DMS 273 (cell line): Measurements from ENCODE around the gene DMPK.
A peak's percentile ranks its signal among the peaks of the same experiment; 100 is the strongest.
"Not testable (repeated sequence)": the region's sequence is repeated elsewhere in the genome, so short reads cannot be mapped to it uniquely, and the experiment has no call there.

Experiments used
- DNase-seq: peaks from one replicate; lab custom pipeline; 2025; ENCODE audit not compliant: unreplicated experiment; lab: John Stamatoyannopoulos, UW

DMPK gene

DNA sequence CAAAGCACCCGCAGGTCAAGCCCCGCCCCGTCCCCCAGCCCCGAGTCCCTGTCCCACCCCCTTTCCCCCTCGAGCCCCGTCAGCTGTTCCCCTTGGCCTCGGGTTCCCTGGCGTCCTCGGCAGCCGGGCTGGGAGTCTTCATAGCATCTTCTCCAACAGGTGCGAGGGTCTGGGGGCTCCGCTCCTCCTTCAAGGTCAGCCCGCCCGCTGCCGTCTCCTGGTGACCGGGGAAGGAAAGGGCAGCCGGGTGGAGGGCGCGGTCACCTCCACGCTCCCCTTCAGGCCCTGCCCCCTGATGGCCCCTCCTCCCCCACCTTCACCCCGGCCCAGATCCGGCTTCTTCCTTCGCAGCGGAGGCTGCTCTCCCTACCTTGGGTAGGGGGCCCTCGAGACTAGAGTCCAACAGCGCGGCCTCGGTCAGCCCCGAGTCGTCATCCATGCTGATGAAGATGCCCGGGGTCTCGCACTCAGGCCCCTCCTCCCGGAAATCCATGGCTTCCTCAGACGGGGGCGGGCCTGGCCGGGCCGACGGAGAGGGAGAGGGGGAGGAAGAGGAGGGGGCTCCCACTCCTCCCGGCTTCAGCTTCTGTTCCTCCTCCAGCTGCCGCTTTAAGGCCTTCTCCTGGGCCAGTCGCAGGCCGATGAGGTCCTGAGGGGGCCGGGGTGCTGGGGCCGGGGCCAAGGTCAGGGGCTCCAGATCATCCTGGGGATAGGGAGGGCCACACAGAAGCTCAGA, 33.4 kb upstream of the DMPK start:
- DNase-seq, result no peak

GRCh38 chr19:45814851-45815480, 32.7 kb upstream of the DMPK start, which contains the start of gene RSPH6A:
RSPH6A (minus strand) TSS chr19:45815308; CDS start chr19:45815176, 132 bp downstream.
- peak; percentile 38 for DNase-seq

DNA sequence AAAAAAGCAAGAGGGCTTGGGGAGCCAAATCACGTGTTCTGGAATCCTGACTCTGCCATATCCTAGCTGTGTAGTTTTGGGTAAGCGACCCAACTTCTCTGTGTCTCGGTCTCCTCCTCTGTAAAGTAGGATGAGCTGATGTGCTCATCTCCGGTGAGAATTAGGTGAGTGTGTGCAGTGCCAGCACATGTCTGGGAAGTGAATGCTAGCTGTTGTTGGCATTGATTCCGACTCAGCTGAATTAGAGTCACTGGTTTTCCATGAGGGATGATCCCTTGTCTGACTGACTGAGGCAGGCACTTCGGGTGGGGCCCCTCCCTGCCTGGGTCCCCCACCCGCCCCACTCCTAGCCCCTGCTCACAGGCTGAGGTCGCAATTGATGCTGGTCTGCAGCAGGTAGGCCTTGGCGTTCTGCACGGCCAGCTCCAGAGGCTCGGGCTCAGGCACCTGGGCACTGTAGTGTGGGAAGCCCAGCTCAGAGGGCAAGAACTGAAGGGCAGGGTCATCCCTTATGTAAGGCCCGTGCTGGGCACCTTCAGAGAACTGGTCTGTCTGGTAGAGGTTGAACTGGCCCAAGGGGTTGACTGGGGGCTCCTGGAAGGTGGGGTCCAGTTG, 32.0 kb upstream of the DMPK start:
- no peak for DNase-seq

GRCh38 chr19:45812297-45812696, 30.0 kb upstream of the DMPK start:
- no peak for DNase-seq

- DNase-seq, result peak; percentile 96
These were observed 27.4 kb upstream of the DMPK start for GRCh38 chr19:45809643-45810159.

- no peak for DNase-seq
These were observed 23.4 kb upstream of the DMPK start for GRCh38 chr19:45805719-45806118.

GRCh38 chr19:45804959-45805230, 22.6 kb upstream of the DMPK start:
- no peak for DNase-seq

- DNase-seq, result no peak
These were observed 22.1 kb upstream of the DMPK start for GRCh38 chr19:45804140-45804958.

- no peak for DNase-seq
These were observed 19.4 kb upstream of the DMPK start for GRCh38 chr19:45801603-45802175.

- no peak for DNase-seq
These were observed 17.8 kb upstream of the DMPK start for GRCh38 chr19:45800070-45800553.

GRCh38 chr19:45799541-45799940, 17.3 kb upstream of the DMPK start:
- not testable (repeated sequence) for DNase-seq

DNA sequence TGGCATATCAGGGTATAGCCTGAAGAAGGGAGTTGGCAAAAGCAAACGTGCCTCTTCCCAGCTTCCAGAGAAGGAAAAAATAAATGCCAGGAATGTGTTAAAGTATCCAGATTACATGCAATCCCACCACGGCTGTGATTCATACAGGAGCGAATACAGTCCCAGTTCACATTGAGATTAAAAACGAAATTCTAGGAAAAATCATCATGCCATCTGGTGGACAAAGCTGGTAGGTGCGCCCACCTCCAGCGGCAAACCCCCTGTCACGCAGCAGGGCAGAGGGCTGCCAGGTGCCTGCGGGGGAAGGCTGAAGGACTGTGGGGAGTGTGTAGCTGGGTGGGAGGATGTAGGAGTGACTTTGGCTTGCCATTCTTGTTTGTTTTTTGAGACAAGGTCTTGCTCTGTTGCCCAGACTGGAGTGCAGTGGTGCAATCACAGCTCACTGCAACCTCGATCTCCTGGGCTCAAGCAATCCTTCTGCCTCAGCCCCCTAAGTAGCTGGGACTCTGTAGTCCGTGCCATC, 16.8 kb upstream of the DMPK start:
- DNase-seq, result peak; percentile 84

GRCh38 chr19:45794627-45795026, 12.3 kb upstream of the DMPK start:
- DNase-seq, result no peak

GRCh38 chr19:45793876-45794275, 11.6 kb upstream of the DMPK start:
- DNase-seq, result no peak

DNA sequence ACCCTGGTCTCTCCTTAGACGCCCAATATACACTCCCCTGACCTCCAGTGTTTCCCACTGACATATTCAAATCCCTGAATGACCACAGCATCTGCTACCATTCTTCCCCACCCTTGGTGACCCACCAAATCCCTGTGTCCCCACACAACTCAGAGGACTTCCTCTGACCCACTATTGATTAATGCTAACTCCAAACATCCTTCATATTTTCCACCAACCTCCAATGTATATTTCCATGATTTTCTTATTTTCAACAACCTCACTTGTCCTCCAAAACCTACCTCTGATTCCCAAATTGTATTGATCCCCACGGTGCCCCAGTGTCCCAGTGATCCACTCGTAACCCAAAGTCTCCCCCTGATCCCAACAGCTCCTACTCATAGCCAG, 10.9 kb upstream of the DMPK start:
- DNase-seq, result no peak

- peak; percentile 100 for DNase-seq
These were observed 10.3 kb upstream of the DMPK start, which contains the start of gene DMWD for GRCh38 chr19:45792470-45793177. DMWD (minus strand) TSS chr19:45792845; CDS start chr19:45792756, 89 bp downstream.

DNA sequence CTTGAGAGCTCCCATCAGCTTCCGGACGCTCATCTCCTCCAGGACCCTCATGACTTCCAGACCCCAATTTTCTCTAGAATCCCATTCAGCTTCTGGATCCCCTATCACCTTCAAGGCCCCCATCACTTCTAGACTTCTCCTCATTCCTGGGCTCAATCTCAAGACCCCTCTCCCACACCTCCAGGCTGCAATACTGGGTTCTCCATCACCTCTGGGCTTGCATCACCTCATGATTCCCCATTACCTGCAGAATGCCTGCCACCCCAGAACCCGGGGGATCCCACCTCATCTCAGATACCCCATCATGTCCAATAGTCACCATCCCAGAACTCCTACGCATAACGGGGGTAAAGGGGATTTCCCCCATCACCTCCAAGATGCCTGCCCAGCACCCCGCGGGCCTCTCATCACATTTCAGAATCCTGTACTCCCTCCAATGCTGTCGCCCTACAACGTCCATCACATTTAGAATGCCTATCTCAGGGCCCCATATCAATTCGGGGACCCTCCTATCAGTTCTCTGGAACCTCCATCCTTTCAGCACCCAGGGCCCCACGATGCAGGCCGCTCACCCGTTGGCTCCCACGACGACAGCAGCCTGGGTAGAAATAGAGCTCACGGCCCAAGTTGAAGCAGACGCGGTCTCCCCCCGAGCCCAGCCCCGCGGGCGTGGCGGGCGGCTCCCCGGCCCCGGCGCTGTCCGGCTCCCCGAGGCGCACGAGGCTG, 9.6 kb upstream of the DMPK start:
- DNase-seq, result peak; percentile 58

GRCh38 chr19:45790942-45791341, 8.7 kb upstream of the DMPK start:
- no peak for DNase-seq
